Activated CD8-positive, alpha-beta memory T cell treated with anti-CD3 and anti-CD28 coated beads, Interleukin-2, amount 50 U/mL, for 1 hour (primary cell): ENCODE data around the gene VWA7.

Experiments
- DNase-seq: peaks from one replicate; pipeline ENCODE4 v3.0.0-alpha.2; 2020; ENCODE audit errors: extremely low read depth

The VWA7 gene

DNA sequence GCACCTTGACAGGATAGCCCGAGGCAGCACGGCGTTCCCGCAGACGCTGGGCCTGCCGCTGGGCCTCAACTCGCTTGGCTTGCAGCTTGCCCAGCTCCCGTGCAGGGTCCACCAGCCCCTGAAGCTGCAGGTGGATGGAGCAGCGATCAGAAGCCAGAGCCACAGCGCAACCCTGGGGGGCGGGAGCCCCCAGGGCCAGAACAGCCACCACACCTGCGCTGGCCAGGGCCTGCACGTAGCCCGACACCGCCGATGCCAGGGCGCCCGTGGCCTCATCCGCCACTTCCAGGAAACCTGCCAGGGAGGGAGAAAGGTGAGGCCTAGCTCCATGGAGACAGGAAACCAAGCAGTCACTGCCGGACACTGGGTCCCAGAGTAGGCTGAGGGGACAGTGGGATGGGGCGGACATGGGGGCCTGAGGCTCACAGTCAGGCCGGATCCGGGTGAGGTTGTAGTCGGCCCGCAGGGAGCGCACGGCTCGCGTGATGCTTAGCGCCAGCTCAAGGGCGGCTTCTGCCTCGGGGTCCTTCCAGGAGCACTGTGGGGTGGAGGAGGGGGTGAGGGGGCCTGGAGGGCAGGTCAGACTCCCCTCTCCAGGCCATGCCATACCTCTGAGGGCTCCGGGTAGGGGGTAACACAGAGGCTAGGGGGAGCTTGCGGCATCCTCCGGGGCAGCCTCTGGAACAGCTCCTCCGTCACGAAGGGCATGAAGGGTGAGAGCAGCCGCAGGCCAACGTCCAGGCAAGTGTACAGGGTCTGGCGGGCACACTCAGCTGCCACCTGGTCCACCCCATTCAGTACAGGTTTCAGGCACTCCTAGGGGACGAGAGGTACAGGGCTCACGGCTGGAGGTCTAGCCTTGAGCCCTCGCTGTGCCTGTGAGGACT lies 2.1 kb upstream of the VWA7 start:
- no peak for DNase-seq

GRCh38 chr6:31778193-31778592 lies 1.1 kb upstream of the VWA7 start:
- DNase-seq: no peak

DNA sequence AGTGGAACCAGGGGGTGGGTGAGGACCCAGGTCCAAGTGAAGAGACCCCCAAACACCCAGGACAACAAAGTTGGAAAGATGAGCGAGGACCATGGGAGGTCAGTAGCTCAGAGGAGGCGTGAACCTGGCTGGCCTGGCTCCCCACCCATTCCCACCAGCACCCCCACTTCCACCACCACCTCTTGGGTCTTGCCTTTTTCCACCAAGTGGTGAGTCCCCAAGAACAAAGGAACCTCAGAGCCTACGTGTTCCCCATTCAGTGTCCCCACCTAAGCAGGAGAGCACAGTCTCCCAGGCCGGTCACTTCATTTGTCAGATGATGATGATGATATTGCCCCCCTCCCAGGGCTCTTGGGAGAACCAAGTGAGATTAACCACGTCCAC lies 531 bp upstream of the VWA7 start:
- DNase-seq: no peak

- DNase-seq: no peak
Measured at GRCh38 chr6:31776485-31776988, 591 bp downstream of the VWA7 start.

- DNase-seq: no peak
Measured at GRCh38 chr6:31775633-31776484, 1.3 kb downstream of the VWA7 start.

GRCh38 chr6:31775184-31775583 lies 1.9 kb downstream of the VWA7 start:
- DNase-seq: no peak

DNA sequence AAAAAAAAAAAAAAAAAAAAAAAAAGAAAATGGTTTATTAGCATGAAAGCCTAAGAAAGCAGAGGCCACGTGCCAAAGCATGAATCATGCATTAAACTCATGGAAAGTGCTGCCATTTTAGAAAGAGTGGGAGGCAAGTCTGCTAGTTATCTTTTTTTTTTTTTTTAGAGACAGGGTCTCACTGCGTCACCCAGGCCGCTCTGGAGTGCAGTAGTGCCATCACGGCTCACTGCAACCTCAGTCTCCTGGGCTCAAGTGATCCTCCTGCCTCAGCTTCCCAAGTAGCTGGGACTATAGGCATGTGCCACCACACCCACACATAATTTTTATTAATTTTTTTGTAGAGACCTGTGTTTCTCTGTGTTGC lies 5.2 kb downstream of the VWA7 start:
- DNase-seq: no peak

DNA sequence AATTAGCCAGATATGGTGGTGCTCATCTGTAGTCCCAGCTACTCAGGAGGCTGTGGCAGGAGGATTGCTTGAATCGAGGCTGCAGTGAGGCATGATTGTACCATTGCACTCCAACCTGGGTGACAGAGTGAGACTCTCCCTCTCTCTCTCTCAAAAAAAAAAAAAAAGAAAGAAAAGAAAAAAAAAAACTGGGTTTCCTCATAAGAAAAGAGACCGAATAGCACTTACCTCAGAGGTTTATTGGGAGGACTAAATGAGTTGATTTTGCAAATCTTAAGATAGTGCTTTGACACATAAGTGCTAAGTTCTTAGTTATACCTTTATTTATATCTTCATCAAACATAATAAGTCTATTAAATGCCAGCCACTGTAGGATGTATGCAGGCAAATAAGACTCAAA lies 6.3 kb downstream of the VWA7 start:
- no peak for DNase-seq

DNA sequence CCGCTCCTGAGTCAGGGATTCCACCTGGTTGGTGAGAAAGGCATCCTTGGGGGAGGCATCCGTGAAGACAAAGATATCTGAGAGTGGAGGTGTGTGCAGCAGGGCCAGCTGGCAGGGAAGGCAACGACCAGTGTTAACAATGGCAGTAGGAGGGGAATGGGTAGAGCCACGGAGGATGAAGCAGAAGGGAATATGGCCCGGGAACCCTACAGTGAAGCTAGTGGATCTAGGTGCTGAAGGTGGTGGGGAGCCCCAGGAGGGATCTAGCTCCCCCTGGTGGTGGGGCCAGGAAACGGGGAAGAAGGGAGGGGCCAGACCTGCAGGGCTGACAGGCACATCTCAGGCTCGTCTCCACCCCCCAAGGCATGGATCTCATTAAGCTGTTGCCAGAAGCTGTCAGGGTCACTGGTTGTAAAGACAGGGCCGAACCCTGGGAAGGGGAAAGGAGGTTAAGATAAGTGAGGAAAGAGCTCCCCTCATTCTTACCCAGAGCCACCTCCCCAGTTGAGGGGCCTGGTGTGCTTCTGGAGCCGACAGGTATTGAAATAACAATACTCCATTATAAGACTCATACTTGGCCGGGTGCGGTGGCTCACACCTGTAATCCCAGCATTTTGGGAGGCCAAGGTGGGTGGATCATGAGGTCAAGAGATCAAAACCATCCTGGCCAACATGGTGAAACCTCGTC lies 7.3 kb downstream of the VWA7 start:
- peak; percentile 43 for DNase-seq

DNA sequence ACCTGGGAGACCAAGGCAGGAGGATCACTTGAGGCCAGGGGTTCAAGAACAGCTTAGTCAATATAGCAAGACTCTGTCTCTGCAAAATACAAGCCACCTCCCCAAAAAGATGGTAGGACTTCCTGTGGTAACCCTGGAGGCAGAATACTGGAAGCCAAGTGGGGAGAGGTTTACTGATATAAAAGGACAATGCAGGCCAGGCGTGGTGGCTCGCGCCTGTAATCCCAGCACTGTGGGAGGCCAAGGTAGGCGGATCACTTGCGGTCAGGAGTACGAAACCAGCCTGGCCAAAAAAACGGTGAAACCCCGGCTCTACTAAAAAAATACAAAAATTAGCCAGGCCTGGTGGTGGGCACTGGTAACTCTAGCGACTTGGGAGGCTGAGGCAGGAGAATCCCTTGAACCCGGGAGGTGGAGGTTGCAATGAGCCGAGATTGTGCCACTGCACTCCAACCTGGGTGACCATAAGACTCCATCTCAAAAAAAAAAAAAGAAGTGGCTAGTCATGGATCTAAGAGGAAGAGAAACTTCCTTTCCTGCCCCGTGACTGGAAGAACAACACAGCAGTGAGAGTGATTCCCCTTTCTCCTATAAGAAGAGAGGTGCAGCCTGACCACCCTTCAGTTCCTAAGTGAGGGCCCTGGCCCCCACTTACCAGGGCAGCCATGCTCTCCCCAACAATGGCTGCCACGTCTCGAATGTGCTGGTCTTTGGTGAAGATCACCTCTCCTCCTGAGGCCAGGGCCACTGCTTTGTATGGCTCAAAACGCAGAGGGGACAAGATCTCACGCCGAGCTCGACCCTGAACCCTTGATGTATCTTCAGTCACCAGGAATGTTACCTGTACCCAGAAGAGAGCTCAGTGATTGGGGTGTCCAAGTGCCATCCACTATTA lies 8.5 kb downstream of the VWA7 start:
- DNase-seq: no peak

DNA sequence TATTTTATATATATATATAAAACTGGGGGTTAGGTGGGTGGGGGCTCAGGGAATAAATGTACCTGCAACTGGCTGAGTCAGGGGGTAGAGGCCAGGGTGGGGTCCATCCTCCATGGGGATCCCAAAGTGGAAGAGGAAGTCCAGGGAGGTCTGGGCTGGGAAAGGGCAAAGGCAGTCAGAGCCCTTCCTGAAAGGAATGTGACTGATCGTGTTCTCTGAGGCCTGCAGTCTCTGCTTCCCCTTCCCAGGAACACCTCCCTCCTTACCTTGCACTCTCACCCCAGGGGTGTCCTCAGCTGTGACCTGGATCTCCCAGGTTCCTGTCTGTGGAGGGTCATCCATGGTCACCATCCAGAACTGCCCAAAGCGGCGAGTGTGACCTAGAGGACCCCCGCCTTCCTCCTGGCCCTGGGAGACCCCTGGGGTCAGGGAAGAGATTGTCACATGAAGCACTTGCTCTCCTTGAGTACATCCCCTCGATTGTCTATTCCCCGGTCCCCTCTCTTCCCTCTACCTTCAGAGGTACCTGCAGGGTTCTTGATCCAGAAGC lies 10.0 kb downstream of the VWA7 start:
- no peak for DNase-seq

GRCh38 chr6:31765910-31766794 lies 11.0 kb downstream of the VWA7 start:
- DNase-seq: no peak

DNA sequence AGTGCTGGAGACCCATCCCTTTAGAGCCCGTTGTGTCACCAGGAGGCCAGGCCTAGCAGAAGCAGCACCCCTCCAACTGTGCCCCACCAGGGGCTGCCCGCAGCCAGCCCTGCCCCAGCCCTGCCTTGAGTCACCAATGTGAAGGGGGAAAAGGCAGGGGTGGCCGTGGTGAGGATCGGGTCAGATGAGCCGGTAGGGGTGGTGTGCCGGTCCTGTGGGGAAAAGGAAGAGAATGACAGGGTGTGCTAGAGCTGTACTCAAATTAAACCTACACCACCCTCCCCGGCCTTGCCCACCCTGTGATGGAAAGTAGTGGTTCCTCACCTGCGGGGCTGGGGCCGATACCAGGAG lies 11.6 kb downstream of the VWA7 start:
- DNase-seq: no peak

GRCh38 chr6:31764198-31764597 lies 12.9 kb downstream of the VWA7 start:
- no peak for DNase-seq

- DNase-seq: no peak
Measured at GRCh38 chr6:31763619-31763940, 13.5 kb downstream of the VWA7 start.

- DNase-seq: no peak
Measured at GRCh38 chr6:31762878-31763618, 14.1 kb downstream of the VWA7 start.

GRCh38 chr6:31762356-31762755 lies 14.8 kb downstream of the VWA7 start, which contains the start of gene SAPCD1:
TSS of gene SAPCD1 (plus strand) at chr6:31762656. CDS start at chr6:31763055, 399 bp downstream.
- no peak for DNase-seq

- DNase-seq: no peak
Measured at GRCh38 chr6:31761343-31761742, 15.8 kb downstream of the VWA7 start.

DNA sequence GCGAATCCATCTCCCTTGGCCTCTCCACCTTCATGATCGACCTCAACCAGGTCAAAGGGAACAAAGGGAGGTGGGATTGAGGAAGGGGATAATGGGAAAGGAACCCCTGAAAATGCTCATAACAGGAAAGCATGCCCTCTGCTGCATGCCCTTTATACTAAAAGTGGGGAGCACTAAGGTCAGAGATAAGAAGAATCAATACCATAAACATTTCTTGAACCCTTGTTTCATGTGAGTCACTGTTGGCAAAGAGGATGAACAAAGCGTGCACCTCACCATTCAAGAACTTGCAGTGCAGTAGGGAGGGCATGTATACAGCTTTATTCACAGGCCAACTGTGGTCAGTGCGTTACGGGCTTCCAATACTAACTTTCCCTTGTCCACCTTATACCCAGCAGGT lies 16.3 kb downstream of the VWA7 start:
- DNase-seq: no peak
